Right ventricle myocardium superior (tissue), 1 donor: ENCODE results near the gene DPCD. TPM values are rescaled to one million over a fixed set of nuclear protein-coding genes. Genes with fewer than 3 reads are reported as not detected.
"Not testable (repeated sequence)": the region's sequence is repeated elsewhere in the genome, so short reads cannot be mapped to it uniquely, and the experiment has no call there.

Experiments used
- ATAC-seq: fragments of 200-7000 bp; cut with Tn5 transposase; one replicate; pipeline ENCODE4 v1.9.1; 2020; ENCODE audit warnings: mild to moderate bottlenecking; ENCODE audit not compliant: poor library complexity
- DNase-seq: peaks from one replicate; pipeline ENCODE4 v3.0.0-alpha.2; 2020
- intact Hi-C: fragments of 100-400 bp; cut with DNase I; formaldehyde crosslinking; loops from one replicate; pipeline ENCODE4 v1.11.2; 2022
- total RNA-seq: library from RNA; stranded (reverse); fragmentation: NEBNext Ultra II Directional; extraction: Animal tissue kit (Norgen Biotek cat#: 25700); gene quantifications from one replicate; pipeline ENCODE4 v1.2.1, GENCODE V29; 2021
- donor health status: DM: no; HTN: yes; CAD: no; lungs with severe emphysema.

Gene DPCD
- total RNA-seq, 1 donor from 2014 or later: 22.7 TPM

DNA sequence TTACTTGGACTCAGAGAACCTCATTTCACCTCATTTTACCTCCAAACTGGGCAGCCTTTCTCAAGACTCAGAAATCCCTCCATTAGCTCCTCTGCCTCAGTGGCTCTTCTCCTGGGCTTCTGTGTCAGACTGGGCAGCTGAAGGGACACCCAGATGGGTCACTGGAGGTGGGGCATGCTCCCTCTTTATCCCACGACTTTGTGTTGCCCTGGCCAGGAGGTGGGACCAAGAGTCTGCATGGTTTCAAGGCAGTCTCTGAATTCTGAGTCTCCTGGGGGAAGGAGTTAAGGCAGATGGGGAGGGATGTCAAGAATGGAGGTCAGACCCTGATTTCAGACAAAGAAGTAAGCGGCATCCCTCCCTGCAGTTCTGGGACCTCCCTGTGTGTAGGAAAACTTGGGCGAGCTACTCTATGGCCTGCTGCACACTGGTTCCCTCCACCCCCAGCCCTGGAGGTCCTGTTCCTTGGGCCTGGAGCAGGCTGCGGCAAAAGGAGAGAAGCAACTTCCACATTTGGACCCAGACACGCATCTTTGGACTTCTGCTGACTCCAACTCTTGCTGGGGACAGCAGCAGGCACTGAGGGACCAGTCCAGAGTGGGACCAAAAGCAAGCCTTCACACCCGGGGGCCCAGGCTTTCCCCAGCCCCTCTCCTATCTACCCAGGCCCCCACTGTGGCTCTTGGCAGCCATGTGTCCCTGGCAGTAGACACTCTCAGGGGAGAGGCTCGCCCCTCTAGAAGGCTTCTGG, 10.8 kb upstream of the DPCD start:
- DNase-seq (no peak), ATAC-seq (no peak)

DNA sequence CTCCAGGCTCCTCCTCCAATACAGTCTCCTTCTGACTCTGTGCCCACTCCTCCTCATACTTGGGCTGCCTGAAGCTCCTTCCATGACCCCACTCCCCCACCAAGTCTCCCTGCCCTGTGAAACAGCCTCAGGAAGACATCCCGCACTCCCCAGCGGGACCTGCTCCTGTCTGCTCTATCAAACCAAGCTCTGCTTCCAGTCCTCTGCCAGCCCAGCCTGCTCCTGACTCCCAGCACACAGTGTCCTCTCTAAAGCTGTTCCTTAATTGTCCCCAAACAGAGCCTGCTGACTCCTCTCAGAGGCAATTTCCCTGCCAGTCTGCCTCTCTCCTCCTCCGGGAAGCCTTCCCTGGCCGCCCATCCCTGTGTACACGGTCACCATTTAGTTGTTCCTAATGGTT, 9.9 kb upstream of the DPCD start:
- intact Hi-C loops: no loop called here
- no peak for ATAC-seq
- DNase-seq: no peak

More for the DNA sequence above, 10.8 kb upstream of the DPCD start:
- intact Hi-C loops: no loop called here

DNA sequence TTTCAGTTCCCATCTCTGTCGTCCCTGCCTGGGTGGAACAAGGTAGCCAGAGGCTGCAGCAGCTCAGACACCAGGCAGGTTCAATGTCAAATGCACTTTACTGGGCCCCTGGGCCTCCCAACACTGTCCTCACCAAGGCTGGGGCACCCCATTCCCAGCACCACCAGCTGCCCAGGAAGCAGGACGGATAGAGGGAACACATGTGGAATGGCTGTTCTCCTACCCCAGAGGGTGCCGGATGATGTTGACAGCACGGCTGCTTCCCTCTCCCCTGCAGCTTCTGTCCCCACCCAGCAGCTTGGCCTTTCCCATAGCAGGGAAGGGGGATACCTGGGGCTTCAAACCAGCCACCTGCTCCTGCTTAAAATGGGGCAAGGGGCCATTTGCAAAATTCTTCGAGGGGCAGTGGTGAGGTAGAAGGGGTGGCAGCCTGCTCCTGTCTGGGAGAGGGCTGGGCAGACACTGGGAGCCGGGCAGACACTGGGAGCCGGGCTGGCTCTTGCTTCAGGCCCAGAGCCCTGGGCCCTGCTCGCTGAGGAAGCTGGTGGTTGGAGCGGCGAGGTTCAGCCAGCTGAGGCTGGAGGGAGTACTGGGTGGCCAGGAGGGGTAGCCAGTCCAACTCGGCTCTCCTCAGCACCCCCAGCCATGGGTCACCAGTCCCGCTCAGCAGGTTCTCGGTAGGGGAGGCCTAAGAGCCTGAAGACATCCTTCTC, 9.2 kb upstream of the DPCD start:
- no peak for DNase-seq
- intact Hi-C loops: no loop called here
- no peak for ATAC-seq

- ATAC-seq (no peak), DNase-seq (peak; percentile 30)
- intact Hi-C loops: no loop called here
Observed at GRCh38 chr10:101579516-101579870, 8.6 kb upstream of the DPCD start.

DNA sequence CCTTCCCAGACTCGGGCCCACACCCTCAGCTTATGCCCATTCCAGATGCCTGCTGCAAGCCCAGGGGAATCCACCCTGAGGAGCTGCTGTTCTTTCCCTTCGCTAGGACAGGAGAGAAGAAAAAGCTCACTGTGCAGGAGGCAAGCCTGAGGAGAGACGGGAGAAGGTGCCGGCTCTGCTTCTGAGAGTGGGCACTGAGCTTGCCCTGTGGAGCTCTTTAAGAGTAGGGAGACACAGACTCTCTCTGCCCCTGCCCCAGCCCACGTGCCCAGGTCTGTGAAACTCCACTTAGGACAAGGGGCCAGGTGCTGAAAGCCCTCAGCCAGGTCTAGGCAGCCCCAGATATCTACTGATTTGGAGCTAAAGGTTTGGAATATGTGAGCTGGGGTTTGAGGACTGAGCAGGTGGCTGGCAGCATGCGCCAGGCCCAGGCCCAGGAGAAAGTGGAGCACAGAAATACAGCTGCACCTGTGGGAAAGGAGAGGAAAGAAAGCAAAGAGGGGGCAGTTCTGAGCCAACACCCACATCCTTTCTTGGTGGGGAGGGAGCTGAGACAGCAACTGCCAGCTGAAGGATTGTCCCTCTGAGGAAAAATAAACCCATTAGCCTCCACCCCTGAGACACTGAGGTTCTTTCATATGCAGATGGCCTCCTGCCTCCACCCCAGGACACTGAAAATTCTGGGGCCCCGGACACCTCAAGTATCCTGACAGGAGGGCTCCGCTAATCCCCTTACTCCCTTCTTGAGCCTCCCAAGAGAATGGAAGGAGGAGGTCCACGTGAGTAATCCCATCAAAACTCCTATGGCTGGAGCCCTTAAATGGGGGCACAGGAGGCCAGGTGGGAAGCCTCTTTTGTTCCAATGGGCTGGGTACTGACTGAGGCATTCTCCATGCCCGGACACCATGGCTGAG, 7.4 kb upstream of the DPCD start:
- intact Hi-C loops: no loop called here
- DNase-seq (peak; percentile 1), ATAC-seq (no peak)

- ATAC-seq (no peak), DNase-seq (peak; percentile 27)
- intact Hi-C loops: no loop called here
Observed at GRCh38 chr10:101585841-101586240, 2.3 kb upstream of the DPCD start.

- no peak for ATAC-seq
- DNase-seq: no peak
- intact Hi-C loops: no loop called here
Observed at GRCh38 chr10:101588879-101589278, 758 bp downstream of the DPCD start.

DNA sequence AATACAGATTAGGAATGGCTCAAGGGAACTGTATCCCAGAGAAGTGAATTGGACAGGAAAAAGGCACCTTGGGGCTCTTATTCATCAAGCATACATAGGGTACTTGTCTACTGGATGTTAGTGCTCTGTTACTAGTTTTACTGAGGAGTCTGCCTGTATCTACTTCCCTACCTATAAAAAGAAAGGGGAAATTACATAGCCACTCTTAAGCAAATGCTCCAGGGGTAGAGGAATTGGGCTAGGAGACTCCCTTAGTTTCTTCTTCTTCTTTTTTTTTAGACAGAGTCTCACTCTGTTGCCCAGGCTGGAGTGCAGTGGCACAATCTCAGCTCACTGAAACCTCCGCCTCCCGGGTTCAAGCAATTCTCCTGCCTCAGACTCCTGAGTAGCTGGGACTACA, 5.2 kb downstream of the DPCD start:
- DNase-seq, intact Hi-C loops: not testable (repeated sequence)
- peak; percentile 25 for ATAC-seq

- ATAC-seq (peak; percentile 57), DNase-seq (no peak)
- intact Hi-C loops: no loop called here
Observed at GRCh38 chr10:101595591-101596433, 7.7 kb downstream of the DPCD start.

DNA sequence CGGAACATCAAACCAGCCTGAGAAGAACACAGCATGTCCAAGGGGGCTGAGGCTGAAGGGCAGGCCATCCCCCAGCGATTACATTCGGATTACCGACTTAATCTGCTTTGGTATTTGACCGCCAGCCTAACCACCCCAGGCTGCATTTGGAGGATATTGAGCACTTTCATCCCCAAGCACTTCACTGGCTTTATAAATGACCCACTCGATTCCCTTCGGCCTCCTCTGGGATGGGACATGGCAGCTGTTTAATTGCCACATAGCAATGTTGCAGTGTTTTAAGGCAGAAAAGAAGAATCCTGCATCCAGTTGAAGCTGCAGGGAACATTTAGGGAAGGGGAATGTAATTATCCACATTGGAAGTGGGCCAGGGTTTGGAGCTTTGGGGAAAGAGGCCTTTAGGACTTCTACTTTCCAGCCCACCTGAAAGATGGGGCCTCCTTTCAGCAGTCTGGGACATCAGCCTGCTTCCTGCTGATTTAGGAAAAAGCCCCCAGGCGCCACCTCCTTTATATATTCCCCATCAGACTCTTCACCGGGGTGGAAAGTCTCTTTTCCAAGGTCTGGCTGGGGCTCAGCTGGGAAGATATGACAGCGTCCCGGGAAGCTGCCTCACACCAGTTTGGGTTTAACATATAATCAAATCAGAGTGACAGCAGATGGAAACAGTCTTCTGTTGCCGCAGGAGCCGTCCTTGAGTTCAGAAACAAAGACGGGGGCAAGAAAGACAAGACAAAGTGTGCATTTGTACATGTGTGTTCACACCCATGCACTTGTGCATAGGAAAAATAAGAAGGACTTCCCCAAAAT, 9.2 kb downstream of the DPCD start:
- intact Hi-C loops: no loop called here
- no peak for ATAC-seq

GRCh38 chr10:101601541-101601940, 13.4 kb downstream of the DPCD start:
- DNase-seq (peak; percentile 67), ATAC-seq (peak; percentile 85)
- intact Hi-C loops: no loop called here

More for the DNA sequence above, 9.2 kb downstream of the DPCD start:
- DNase-seq: no peak

GRCh38 chr10:101602761-101603398, 14.8 kb downstream of the DPCD start:
- peak; percentile 80 for DNase-seq
- intact Hi-C loops: loop anchor here (2.0 kb wide), 1 partner anchor 178 kb away; no protein-coding TSS in a partner anchor
- ATAC-seq: peak; percentile 90

GRCh38 chr10:101607124-101607523, 19.0 kb downstream of the DPCD start:
- DNase-seq (no peak), ATAC-seq (no peak)
- intact Hi-C loops: no loop called here

GRCh38 chr10:101609481-101609880, 21.4 kb downstream of the DPCD start:
- ATAC-seq (no peak), DNase-seq (no peak)
- intact Hi-C loops: no loop called here

- ATAC-seq: no peak
- DNase-seq: no peak
- intact Hi-C loops: no loop called here
Observed at GRCh38 chr10:101611096-101611905, 23.2 kb downstream of the DPCD start.

DNA sequence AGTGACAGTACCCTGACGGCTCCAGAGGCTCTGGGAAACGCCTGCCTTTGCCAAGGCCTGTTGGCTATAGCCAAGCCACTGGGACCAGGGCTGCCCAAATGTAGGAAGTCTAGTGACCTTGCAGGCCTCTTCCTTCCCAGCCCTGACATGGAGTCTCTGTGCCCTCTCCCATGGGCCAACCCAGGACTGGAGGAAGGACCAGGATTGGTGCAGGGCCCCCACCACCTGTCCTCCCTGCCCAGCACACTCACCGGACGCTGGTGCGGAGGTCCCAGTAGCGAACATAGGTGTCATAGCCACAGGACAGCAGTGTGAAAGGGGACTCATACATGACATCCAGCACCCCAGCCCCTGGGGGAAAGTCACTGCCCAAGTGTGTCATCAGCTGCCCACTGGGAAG, 24.0 kb downstream of the DPCD start:
- no peak for ATAC-seq

More for the DNA sequence above, 24.0 kb downstream of the DPCD start:
- no peak for DNase-seq
- intact Hi-C loops: no loop called here
